Smooth muscle cell of the umbilical artery (primary cell): ENCODE data around the gene PRM3. TPM values are rescaled to one million over a fixed set of nuclear protein-coding genes. Genes with fewer than 3 reads are reported as not detected.

Source experiments
- total RNA-seq: library from RNA; depleted of rRNA; stranded (reverse); fragments of >200 nt; gene quantifications from 2 replicates; pipeline ENCODE4 v1.2.3, GENCODE V29; 2014

PRM3 gene, protein sequence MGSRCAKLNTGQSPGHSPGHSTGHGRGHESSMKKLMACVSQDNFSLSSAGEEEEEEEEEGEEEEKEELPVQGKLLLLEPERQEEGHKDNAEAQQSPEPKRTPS
- total RNA-seq = not detected in 2 replicates

GRCh38 chr16:11272921-11273720 lies at the start of gene PRM3:
Gene PRM3, minus strand, starts transcription at chr16:11273629. Its CDS starts 34 bp downstream, at chr16:11273595.

DNA sequence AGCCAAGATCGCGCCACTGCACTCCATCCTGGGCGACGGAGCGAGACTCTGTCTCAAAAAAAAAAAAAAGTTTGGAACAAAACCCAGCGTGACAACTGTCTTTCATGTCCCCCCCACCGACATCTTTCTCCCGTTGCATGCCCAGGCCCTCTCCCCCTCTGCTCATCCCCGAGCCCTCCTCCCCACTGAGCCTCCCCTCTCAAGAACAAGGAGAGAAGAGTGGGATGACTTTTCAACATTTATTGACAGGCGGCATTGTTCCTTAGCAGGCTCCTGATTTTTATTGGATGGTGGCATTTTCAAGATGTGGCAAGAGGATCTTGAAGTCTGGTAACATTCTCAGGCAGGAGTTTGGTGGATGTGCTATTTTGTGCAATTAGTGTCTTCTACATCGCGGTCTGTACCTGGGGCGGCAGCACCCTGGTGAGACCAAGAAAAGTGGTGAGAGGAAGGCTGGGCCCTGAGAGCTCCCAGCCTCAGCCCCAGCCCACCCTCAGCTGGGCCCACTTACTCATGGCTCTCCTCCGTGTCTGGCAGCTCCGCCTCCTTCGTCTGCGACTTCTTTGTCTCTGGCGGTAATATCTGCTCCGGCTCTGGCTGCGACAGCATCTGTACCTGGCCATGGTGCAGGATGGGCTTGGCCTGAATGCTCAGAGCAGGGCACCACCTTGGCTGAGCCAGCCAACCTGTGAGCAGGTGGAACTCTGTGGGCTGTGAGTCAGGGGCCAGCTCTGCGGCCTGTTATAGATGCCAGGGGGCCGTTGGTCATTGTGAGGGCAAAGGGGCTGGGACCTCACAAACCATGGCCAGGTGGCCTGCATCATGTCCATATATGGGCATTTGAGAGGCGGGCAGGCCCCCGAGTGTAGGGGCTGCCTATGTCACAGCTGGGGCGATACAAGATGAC lies 7.4 kb upstream of the PRM3 start, which contains the start of gene PRM1:
PRM1 (minus strand) TSS at position 715 of the 907 bp plus-strand sequence; CDS start at position 623, 92 bp downstream.

DNA sequence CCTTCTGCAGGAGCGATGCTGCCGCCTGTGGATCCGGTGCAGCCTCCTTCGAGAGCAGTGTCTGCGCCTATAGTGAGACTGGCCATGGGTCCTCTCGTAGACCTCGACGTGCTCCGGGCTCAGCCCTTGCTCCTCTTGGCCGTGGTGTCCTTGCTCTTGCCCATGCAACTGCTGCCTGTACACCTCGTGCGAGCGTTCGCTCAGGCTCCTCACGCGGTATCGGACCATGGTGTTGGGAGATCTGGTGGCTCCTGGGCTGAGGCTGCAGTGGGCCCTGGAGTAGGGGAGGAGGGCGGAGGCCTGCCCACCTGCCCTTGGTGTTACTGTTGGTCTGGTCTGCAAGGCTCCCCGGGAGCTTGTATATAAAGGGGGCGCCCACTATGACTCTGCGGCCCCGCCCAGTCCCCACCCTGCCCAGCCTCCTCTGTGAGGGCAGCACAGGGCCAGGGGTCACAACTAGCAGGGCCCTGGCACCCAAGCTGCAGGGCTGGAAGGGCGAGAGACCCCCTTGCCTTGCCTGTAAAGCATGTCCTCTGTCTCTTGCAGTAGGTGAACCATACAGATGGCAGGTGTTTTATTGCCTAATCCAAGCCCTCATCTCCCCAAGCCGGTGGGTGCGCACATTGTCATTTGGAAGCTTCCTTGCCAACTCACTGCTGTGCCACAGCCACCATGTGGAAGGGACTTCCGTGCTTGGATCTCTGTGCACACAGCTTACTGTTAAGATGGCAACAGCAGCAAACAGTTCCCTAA lies 2.9 kb upstream of the PRM3 start, which contains the start of gene PRM2:
PRM2 (minus strand) TSS at position 338 of the 753 bp plus-strand sequence; CDS start at position 228, 110 bp downstream.

GRCh38 chr16:11268921-11269375 lies 4.5 kb downstream of the PRM3 start, which contains the start of gene TNP2:
Gene TNP2, minus strand, starts transcription at chr16:11269325. Its CDS starts 63 bp downstream, at chr16:11269262.

DNA sequence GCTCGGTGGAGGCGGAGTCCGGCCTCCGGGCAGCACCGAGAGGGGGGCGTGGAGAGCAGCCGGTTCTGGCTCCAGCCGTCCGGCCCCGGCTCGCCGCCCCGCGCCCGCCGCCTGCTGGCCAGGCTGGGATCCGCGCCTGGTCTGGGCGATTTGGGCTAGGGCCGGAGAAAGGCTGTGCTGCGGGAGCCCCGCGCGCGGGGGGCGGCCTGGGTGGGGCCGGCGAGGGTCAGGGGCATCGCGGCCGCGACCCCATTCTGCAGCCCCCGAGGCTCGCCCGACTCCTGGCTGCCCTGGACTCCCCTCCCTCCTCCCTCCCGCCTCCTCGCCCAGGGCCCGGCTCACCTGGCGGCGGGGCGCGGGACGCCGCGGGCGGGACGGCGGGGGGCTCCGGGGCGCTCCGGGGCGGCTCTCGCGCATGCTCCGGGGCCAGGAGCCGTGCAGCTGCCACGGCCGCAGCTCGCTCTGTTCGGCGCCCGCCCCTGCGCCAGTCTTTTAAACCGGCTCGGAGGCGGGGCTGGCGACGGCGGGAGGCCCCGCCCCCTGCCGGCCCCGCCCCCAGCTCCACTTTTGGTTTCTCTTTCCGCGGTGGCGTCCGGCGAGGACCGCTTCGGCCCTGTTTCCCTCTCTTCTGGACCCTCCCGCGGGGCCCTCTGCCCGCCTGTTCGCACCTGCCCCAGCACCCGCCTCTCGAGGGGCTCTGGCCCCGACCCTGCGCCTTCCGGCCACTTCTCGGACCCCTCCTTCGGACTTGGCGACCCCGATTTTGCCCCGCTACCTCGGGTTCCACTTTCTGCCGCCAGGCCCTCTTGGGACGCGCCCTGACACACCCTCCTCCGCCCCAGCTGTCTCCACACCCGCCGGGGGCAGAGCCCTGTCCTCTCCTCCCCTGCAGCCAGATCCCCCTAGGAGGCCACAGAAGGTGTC lies 17.4 kb downstream of the PRM3 start, which contains the start of gene SOCS1:
SOCS1 (minus strand) TSS at position 468 of the 924 bp plus-strand sequence. CDS start 726 bp downstream, outside the sequence.

Other genes with a start within 250 kb of the PRM3 start
- 6.8 and 8.4 TPM in 2 replicates for gene SOCS1, start 17.4 kb downstream of the PRM3 start, total RNA-seq
- not detected in 2 replicates for gene TNP2, start 4.3 kb downstream of the PRM3 start, total RNA-seq
- gene PRM2, start 2.9 kb upstream of the PRM3 start, total RNA-seq = not detected in 2 replicates
- gene PRM1, start 7.7 kb upstream of the PRM3 start, total RNA-seq = not detected in 2 replicates
- gene RMI2, start 71.8 kb upstream of the PRM3 start, total RNA-seq = 2.1 and 5.1 TPM in 2 replicates